BLaER1 treated with 17β-estradiol and CSF1 and Interleukin-3, amounts not matched to agents 10 nM and 100 nM (cell line): Measurements from ENCODE around the gene LARP1B.
A peak's percentile ranks its signal among the peaks of the same experiment; 100 is the strongest.
"Not testable (repeated sequence)": the region's sequence is repeated elsewhere in the genome, so short reads cannot be mapped to it uniquely, and the experiment has no call there.

Source experiments
- H3K27ac ChIP-seq, 11 experiments: shearing (Covaris generic); formaldehyde crosslinking; 2 replicates each; pipeline ENCODE4 v1.8.1; 2022
- H3K27me3 ChIP-seq, 11 experiments: shearing (Covaris generic); formaldehyde crosslinking; 2 replicates each; pipeline ENCODE4 v1.8.1; 2022
- H3K36me3 ChIP-seq, 11 experiments: shearing (Covaris generic); formaldehyde crosslinking; 2 replicates each; pipeline ENCODE4 v1.8.1; 2022
- H3K4me1 ChIP-seq, 10 experiments: shearing (Covaris generic); formaldehyde crosslinking; 2 replicates each; pipeline ENCODE4 v1.8.1; 2022
- H3K4me2 ChIP-seq, 11 experiments: shearing (Covaris generic); formaldehyde crosslinking; 2 replicates each; pipeline ENCODE4 v1.8.1; 2022
- H3K4me3 ChIP-seq, 10 experiments: shearing (Covaris generic); formaldehyde crosslinking; 2 replicates each; pipeline ENCODE4 v1.8.1; 2022
- H3K9ac ChIP-seq, 11 experiments: shearing (Covaris generic); formaldehyde crosslinking; 2 replicates each; pipeline ENCODE4 v1.8.1; 2022
- H3K9me3 ChIP-seq, 11 experiments: shearing (Covaris generic); formaldehyde crosslinking; replicated peaks in 1 of 11; 2 replicates each; pipeline ENCODE4 v1.8.1; 2022
- H4K20me1 ChIP-seq, 11 experiments: shearing (Covaris generic); formaldehyde crosslinking; 2 replicates each; pipeline ENCODE4 v1.8.1; 2022
- Cebpa-rat ChIP-seq, 11 experiments: shearing (Covaris generic); IDR thresholded peaks; 2 replicates each; pipeline ENCODE4 v1.8.1; 2022

Gene LARP1B

GRCh38 chr4:128060699-128061565 lies at the start of gene LARP1B:
TSS of gene LARP1B (plus strand) at chr4:128061312. CDS start at chr4:128074952, 13,640 bp downstream.
- Histone ChIP-seq H3K4me1 (peaks cover 14 to 24% (median 19%) of the 10 kb centered on the region in 10 experiments; a peak in 19 of 20 replicates), H3K27ac (peak within 1 kb of the TSS; percentile 92 to 99 (median 96)), H4K20me1 (peaks cover 0 to 46% (median 30%) of the 10 kb centered on the region in 11 experiments; a peak in 14 of 22 replicates), H3K36me3 (no peaks in the 10 kb centered on the region), H3K9me3 (no peaks in the 10 kb centered on the region), H3K27me3 (no peaks in the 10 kb centered on the region), H3K4me2 (peak within 1 kb of the TSS; percentile 87 to 97 (median 93)), H3K9ac (peak within 1 kb of the TSS; percentile 90 to 99 (median 98)), H3K4me3 (peak within 1 kb of the TSS; percentile 82 to 97 (median 94))
- TF ChIP-seq Cebpa-rat (IDR thresholded peaks at IDR 0.05), result no peak

- no peaks in the 10 kb centered on the region for H3K4me1 ChIP-seq
- H3K4me2 ChIP-seq, result no peak overlapping the region
These were observed 35.8 kb upstream of the LARP1B start for GRCh38 chr4:128025319-128025718.

GRCh38 chr4:128029907-128030306 lies 31.2 kb upstream of the LARP1B start:
- Histone ChIP-seq H3K9ac (no peak overlapping the region), H3K4me3 (no peak overlapping the region), H3K36me3 (peaks cover 65 to 98% (median 77%) of the 10 kb centered on the region in 11 experiments), H3K9me3 (peaks cover 0 to 5% (median 3%) of the 10 kb centered on the region in 11 experiments; a peak in 12 of 22 replicates), H3K27me3 (no peaks in the 10 kb centered on the region), H3K4me2 (no peak overlapping the region), H3K27ac (no peak overlapping the region), H4K20me1 (no peaks in the 10 kb centered on the region), H3K4me1 (no peaks in the 10 kb centered on the region)
- no peak for TF ChIP-seq Cebpa-rat (IDR thresholded peaks at IDR 0.05)

More at GRCh38 chr4:128025319-128025718, 35.8 kb upstream of the LARP1B start:
- no peaks in the 10 kb centered on the region for H4K20me1 ChIP-seq
- H3K27ac ChIP-seq, result no peak overlapping the region
- H3K9ac ChIP-seq, result no peak overlapping the region
- TF ChIP-seq Cebpa-rat (IDR thresholded peaks at IDR 0.05), result no peak
- H3K9me3 ChIP-seq, result peaks cover 0 to 18% (median 12%) of the 10 kb centered on the region in 11 experiments; a peak in 15 of 22 replicates
- H3K27me3 ChIP-seq, result no peaks in the 10 kb centered on the region
- H3K36me3 ChIP-seq, result peaks cover 93 to 100% (median 99%) of the 10 kb centered on the region in 11 experiments
- no peak overlapping the region for H3K4me3 ChIP-seq

GRCh38 chr4:128031756-128032384 lies 29.2 kb upstream of the LARP1B start:
- Histone ChIP-seq H3K9ac (no peak overlapping the region), H3K27ac (no peak overlapping the region), H3K4me2 (no peak overlapping the region), H3K27me3 (no peaks in the 10 kb centered on the region), H3K4me1 (no peaks in the 10 kb centered on the region), H3K4me3 (no peak overlapping the region), H4K20me1 (no peaks in the 10 kb centered on the region), H3K36me3 (peaks cover 49 to 82% (median 69%) of the 10 kb centered on the region in 11 experiments), H3K9me3 (no peaks in the 10 kb centered on the region)
- TF ChIP-seq Cebpa-rat (IDR thresholded peaks at IDR 0.05), result no peak

- H3K4me2 ChIP-seq, result no peak overlapping the region
- no peak overlapping the region for H3K9ac ChIP-seq
- no peak overlapping the region for H3K4me3 ChIP-seq
- H3K27ac ChIP-seq, result no peak overlapping the region
- H3K27me3 ChIP-seq, result no peaks in the 10 kb centered on the region
- peaks cover 0 to 15% (median 12%) of the 10 kb centered on the region in 11 experiments; a peak in 11 of 22 replicates for H3K36me3 ChIP-seq
- no peaks in the 10 kb centered on the region for H3K4me1 ChIP-seq
- TF ChIP-seq Cebpa-rat (IDR thresholded peaks at IDR 0.05), result no peak
- H4K20me1 ChIP-seq, result no peaks in the 10 kb centered on the region
- H3K9me3 ChIP-seq, result no peaks in the 10 kb centered on the region
These were observed 21.5 kb upstream of the LARP1B start for GRCh38 chr4:128039568-128039967.

- not testable (repeated sequence) for H4K20me1 ChIP-seq, H3K9ac ChIP-seq, H3K4me1 ChIP-seq, H3K27me3 ChIP-seq, H3K4me2 ChIP-seq, H3K27ac ChIP-seq, H3K36me3 ChIP-seq, H3K4me3 ChIP-seq
- H3K9me3 ChIP-seq, result peaks cover 0 to 18% (median 8%) of the 10 kb centered on the region in 11 experiments; a peak in 10 of 22 replicates
These were observed 14.1 kb upstream of the LARP1B start for GRCh38 chr4:128047019-128047418.

- H3K36me3 ChIP-seq, H3K4me3 ChIP-seq, H3K27me3 ChIP-seq, H3K4me2 ChIP-seq, H3K9ac ChIP-seq, H3K27ac ChIP-seq, H3K4me1 ChIP-seq, H4K20me1 ChIP-seq: not testable (repeated sequence)
- peaks cover 0 to 18% (median 8%) of the 10 kb centered on the region in 11 experiments; a peak in 10 of 22 replicates for H3K9me3 ChIP-seq
These were observed 13.6 kb upstream of the LARP1B start for GRCh38 chr4:128047514-128047913.

GRCh38 chr4:128051229-128051628 lies 9.9 kb upstream of the LARP1B start:
- H3K27me3 ChIP-seq, H3K27ac ChIP-seq, H4K20me1 ChIP-seq, H3K9ac ChIP-seq, H3K36me3 ChIP-seq, H3K4me3 ChIP-seq, H3K4me1 ChIP-seq, H3K4me2 ChIP-seq: not testable (repeated sequence)
- H3K9me3 ChIP-seq, result peaks cover 0 to 16% (median 8%) of the 10 kb centered on the region in 11 experiments; a peak in 10 of 22 replicates

- not testable (repeated sequence) for H4K20me1 ChIP-seq, H3K9ac ChIP-seq, H3K4me3 ChIP-seq, H3K27ac ChIP-seq, H3K36me3 ChIP-seq, H3K9me3 ChIP-seq, H3K27me3 ChIP-seq, H3K4me2 ChIP-seq, H3K4me1 ChIP-seq
These were observed 6.2 kb upstream of the LARP1B start for GRCh38 chr4:128054907-128055306.

- H3K4me2 ChIP-seq, H3K36me3 ChIP-seq, H4K20me1 ChIP-seq, H3K4me3 ChIP-seq, H3K27ac ChIP-seq, H3K4me1 ChIP-seq, H3K9me3 ChIP-seq, H3K27me3 ChIP-seq, H3K9ac ChIP-seq: not testable (repeated sequence)
These were observed 5.5 kb upstream of the LARP1B start for GRCh38 chr4:128055441-128056206.
